Measurements from ENCODE around the gene SCAPER.

The SCAPER gene

GRCh38 chr15:76391847-76392246 is 513.3 kb downstream of the SCAPER start:
- no peak for DNase-seq

DNA sequence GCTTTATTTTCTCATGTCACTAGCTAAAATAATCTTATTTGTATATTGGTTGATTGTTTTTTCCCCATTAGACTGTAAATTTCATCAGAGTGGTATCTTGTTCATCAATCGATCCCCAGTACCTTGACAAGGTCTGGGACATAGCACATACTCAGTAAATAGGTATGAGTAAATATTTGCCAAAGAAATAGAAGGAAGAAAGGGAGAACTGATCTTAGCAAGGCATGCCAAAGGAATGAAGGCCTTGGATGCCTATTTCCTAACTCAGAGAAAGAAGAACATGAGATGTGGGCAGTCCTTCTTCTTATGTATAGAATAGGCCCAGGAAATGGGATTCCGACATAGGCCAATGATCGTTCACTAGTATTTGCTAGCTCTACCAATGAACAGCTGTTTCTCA is 513.8 kb downstream of the SCAPER start:
- DNase-seq: no peak

DNA sequence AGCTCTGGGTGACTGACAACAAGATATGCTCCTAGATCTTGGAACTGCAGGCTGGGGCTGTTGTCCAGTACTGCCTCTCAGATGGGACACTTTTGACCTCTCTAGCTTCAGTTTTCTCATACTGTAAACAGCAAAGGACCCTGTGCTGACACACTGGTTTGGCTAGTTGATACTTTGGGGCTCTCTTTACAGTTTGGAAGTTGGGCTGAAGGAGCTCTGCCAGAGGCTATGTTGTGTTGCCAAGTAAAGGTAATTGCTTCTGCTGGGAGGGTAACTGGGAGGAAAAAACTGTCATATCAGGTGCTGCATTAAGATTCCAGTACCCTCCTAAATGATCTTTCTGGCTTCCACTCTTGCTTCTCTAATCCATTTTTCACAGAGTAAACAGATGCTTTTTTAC is 514.6 kb downstream of the SCAPER start:
- DNase-seq: no peak

GRCh38 chr15:76386926-76387325 is 518.2 kb downstream of the SCAPER start:
- no peak for DNase-seq

- no peak for DNase-seq
Observed at GRCh38 chr15:76386178-76386577, 519.0 kb downstream of the SCAPER start.

DNA sequence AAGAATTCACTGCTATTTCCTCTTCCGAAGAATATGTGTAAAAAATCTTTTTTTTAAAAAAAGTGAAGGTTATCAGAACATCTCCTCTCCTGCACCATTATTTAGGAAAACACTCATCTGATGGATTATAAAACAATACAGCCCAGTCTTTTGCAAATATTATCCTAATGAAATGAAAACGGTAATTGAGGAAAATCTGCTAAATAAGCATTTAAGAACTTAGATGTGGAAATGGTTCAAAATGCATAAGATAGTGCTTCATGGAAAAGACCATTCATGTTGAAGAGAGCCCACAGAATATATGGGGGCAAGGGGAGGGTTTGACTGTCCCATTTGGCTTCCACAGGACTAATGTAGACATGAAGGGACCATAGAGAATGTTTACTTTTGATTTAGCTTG is 520.7 kb downstream of the SCAPER start:
- DNase-seq: no peak

DNA sequence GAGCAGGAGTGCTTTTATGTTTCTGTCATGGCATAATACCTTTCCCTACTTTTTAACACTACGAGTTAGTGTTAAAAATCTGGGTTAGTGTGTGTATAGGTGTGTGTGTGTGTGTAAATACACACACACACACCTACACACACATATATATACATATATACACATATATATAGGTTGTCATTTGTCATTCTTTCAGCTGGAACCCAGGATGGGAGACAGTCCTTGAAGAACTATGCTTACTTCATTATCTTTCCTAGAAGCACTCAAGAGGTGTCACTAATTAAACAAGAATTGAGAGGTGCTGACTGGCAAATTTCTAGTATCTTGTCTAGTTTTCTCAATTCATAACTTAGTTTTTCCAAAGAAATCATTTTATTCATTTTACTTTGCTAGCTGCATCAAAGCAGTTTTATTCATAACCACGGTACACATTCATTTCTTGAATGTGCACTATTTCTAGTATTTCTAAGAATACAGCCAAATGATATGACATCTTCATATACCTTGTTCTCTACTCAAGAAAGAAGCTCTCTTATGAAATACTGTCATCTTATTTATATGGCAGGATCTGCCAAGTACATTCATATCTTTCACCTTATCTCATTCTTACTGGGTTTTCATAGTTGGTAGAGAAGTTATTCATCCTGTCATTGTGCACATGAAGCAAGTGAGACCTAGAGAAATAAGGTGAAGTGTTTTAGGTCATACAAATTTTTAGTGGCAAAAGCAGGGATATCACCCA is 522.0 kb downstream of the SCAPER start:
- no peak for DNase-seq

DNA sequence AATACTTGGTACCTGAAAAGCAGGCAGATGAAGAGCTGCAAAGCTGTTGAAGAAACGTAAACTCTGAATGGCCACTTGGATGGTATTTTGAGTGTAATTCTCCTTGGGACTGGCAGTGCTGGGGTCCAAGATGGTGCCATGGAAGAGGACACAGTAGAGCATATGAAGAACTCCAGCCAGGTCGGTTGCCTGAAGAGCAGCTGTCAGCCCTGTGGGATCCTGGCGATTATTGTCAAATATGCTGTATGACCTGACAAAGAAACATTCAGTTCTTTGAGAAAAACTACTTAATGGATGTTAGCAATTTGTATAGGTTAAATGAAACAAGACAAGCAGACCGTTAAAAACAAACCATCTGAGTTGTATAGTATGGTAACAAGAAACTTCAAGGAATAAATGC is 523.8 kb downstream of the SCAPER start:
- DNase-seq: no peak

DNA sequence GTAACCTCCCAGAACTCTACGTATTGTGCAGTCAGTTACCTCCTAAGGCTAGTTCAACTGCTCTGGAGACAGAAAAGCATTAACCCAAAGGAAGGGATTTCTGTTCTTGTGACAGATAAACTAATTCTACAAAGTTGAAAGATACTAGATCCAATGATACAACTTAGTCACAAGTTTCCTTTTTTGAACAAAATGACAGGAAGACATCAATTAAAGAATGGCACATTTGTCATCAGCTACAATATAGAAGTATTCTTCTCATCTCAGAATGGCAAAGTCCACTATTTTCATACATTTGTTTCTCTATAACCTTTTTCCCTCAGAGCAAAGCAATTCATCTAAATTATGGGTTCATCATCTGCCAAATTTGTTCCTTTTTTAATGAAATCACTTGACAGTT is 524.9 kb downstream of the SCAPER start:
- no peak for DNase-seq

DNA sequence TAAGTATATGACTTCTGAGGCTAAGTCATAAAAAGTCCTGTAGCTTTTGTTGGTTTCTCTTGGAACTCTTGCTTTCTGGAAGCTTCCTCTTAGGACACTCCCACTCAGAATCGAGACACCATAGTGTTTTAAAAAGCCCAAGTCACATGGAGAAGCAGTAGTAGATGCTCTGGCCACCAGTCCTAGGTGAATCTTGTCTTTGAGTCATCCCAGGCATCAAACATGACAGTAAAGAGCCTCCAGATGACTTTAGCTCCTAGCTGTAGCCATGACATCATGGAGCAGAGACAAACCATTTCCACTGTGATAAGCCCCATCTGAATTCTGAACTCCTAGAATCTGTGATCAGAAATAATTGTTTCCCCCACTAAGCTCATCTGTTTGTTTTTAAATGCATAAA is 526.4 kb downstream of the SCAPER start:
- DNase-seq: no peak

DNA sequence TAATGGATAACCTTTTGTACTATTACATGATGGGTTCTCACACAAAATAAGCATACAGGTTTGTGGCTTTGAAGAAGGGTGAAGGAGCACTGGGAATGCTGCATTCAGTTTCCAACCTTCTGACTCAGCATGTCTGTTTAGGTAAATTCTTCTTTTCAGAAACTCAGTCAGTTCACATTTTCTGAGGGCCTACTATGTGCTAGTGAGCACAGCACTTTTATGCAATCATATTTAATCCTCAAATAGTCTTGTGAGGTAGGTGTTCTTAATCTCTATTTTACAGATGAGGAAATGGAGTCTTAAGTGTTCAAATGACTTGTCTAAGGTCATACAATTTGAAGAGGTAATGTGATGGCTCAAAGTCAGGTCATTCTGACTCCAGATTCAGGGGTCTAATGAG is 527.4 kb downstream of the SCAPER start:
- DNase-seq: no peak

- DNase-seq: no peak
Observed at GRCh38 chr15:76377217-76377616, 527.9 kb downstream of the SCAPER start.

- DNase-seq: no peak
Observed at GRCh38 chr15:76376816-76377215, 528.3 kb downstream of the SCAPER start.

DNA sequence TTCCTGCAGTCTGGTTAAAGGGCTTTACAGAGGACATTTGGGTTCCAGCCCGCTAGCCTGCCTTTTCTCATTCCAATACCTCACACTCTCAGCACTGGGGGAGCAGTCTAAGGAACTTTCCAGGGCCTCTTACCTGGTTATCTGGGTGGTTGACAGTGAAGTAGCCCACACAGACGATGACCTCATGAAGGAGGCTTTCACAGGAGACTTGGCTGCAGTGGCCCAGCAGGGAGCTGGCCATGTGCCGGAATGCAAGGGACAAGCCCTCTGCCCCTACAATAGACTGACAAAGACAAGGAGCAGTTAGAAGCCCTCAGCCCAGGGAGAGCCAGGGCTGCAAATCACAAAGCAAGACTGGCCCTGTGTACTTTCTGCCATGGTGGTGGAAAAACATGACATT is 529.1 kb downstream of the SCAPER start:
- no peak for DNase-seq

GRCh38 chr15:76368122-76368621 is 537.0 kb downstream of the SCAPER start:
- no peak for DNase-seq

DNA sequence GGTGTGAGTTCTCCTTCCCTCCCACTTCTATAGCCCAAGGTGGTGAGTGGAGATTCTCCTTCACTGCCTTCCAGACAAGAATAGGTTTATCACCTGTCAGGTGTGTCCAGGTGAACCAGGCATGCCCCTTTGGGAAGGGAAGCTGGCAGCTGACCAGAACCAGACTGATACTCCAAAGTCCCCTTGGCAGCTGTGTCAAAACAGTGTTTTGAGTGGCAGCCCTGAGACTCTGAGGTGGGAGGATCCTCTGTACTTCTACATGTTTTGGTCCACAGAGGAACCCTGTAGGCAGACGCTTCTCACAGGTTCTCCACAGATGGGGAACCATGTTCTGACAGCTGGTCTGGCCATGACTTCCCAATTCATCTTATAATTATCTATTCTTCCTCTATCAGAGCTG is 538.4 kb downstream of the SCAPER start:
- no peak for DNase-seq

- no peak for DNase-seq
Observed at GRCh38 chr15:76363251-76363650, 541.9 kb downstream of the SCAPER start.

- DNase-seq: no peak
Observed at GRCh38 chr15:76360416-76360815, 544.7 kb downstream of the SCAPER start.

DNA sequence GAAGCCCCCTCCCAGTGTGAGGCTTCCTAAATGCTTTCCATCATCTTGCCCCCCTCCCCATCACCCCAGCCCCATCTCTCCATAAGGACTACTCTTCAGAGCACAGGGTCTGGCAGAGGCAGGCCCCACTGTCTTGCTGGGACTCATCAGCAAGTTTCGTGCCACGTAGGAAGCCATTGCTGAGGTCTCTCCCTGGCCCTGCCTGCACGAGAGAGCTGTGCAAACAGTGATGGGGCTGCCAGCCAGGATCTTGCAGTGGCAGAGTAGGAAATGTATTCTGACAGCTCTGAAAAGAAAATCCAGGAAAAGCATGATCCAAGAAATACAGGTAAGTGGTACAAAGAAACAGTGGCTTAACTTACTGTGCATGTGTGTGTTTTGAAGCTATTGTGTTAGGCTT is 546.0 kb downstream of the SCAPER start:
- no peak for DNase-seq

DNA sequence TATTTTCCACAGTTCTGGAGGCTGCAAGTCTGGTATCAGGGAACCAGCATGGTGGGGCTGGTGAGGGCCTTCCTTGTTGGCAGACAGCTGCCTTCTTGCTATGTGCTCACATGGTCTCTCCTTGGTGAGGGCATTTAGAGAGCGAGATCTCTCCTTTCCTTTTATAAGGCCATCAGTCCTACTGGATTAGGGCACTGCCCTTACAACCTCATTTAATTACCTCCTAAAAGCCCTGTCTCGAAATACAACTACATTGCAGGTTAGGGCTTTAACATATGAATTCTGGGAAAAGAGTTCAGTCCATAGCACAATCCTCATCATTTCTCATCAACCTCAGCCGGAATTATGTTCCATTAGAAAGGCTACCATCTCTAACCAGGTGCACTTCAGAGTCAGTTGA is 546.7 kb downstream of the SCAPER start:
- DNase-seq: no peak

GRCh38 chr15:76354823-76355440 is 550.2 kb downstream of the SCAPER start:
- DNase-seq: no peak

GRCh38 chr15:76353903-76354302 is 551.2 kb downstream of the SCAPER start:
- no peak for DNase-seq

- DNase-seq: no peak
Observed at GRCh38 chr15:76353023-76353577, 552.0 kb downstream of the SCAPER start.

GRCh38 chr15:76349301-76350070 is 555.7 kb downstream of the SCAPER start:
- DNase-seq: no peak
